ENCODE results near the gene SIKE1. TPM values are rescaled to one million over a fixed set of nuclear protein-coding genes. Genes with fewer than 3 reads are reported as not detected.
"Not testable (repeated sequence)": the region's sequence is repeated elsewhere in the genome, so short reads cannot be mapped to it uniquely, and the experiment has no call there.

SIKE1 gene
- total RNA-seq (2014; rRNA removed; shearing (Covaris generic)), result 48.1 and 54.0 TPM in 2 replicates
- 34.4 and 57.1 TPM in 2 replicates for polyA plus RNA-seq (2015; cell fraction: cytosol; rRNA removed)
- polyA plus RNA-seq (2015; cell fraction: nucleus; rRNA removed), result 35.3 and 39.9 TPM in 2 replicates

- in situ Hi-C loops (cut with HindIII; ENCODE audit: low pct_unique_long_range_greater_than_20kb, low sequenced_read_pairs), result no loop called here
- peak; percentile 95 for DNase-seq (ENCODE audit: low read depth, low spot score)
Observed at GRCh38 chr1:114780344-114781226, at the start of gene SIKE1. SIKE1 (minus strand) TSS chr1:114780685; CDS start chr1:114780607, 78 bp downstream.

- in situ Hi-C loops (cut with HindIII; ENCODE audit: low pct_unique_long_range_greater_than_20kb, low sequenced_read_pairs); DNase-seq (ENCODE audit: low read depth, low spot score): not testable (repeated sequence)
Observed at GRCh38 chr1:114830075-114830474, 49.6 kb upstream of the SIKE1 start.

- DNase-seq (ENCODE audit: low read depth, low spot score), result no peak
- in situ Hi-C loops (cut with HindIII; ENCODE audit: low pct_unique_long_range_greater_than_20kb, low sequenced_read_pairs), result no loop called here
Observed at GRCh38 chr1:114828251-114828650, 47.8 kb upstream of the SIKE1 start.

- in situ Hi-C loops (cut with HindIII; ENCODE audit: low pct_unique_long_range_greater_than_20kb, low sequenced_read_pairs), result no loop called here
- no peak for DNase-seq (ENCODE audit: low read depth, low spot score)
Observed at GRCh38 chr1:114821978-114822377, 41.5 kb upstream of the SIKE1 start.

GRCh38 chr1:114820392-114820791 is 39.9 kb upstream of the SIKE1 start:
- in situ Hi-C loops (cut with HindIII; ENCODE audit: low pct_unique_long_range_greater_than_20kb, low sequenced_read_pairs), result no loop called here
- no peak for DNase-seq (ENCODE audit: low read depth, low spot score)

GRCh38 chr1:114819869-114820268 is 39.4 kb upstream of the SIKE1 start:
- no peak for DNase-seq (ENCODE audit: low read depth, low spot score)
- in situ Hi-C loops (cut with HindIII; ENCODE audit: low pct_unique_long_range_greater_than_20kb, low sequenced_read_pairs), result no loop called here

GRCh38 chr1:114804449-114804848 is 24.0 kb upstream of the SIKE1 start:
- DNase-seq (ENCODE audit: low read depth, low spot score); in situ Hi-C loops (cut with HindIII; ENCODE audit: low pct_unique_long_range_greater_than_20kb, low sequenced_read_pairs): not testable (repeated sequence)

- in situ Hi-C loops (cut with HindIII; ENCODE audit: low pct_unique_long_range_greater_than_20kb, low sequenced_read_pairs), result no loop called here
- DNase-seq (ENCODE audit: low read depth, low spot score), result no peak
Observed at GRCh38 chr1:114803001-114803400, 22.5 kb upstream of the SIKE1 start.

- in situ Hi-C loops (cut with HindIII; ENCODE audit: low pct_unique_long_range_greater_than_20kb, low sequenced_read_pairs), result no loop called here
Observed at GRCh38 chr1:114794038-114794437, 13.6 kb upstream of the SIKE1 start.

GRCh38 chr1:114790581-114790980 is 10.1 kb upstream of the SIKE1 start:
- in situ Hi-C loops (cut with HindIII; ENCODE audit: low pct_unique_long_range_greater_than_20kb, low sequenced_read_pairs); DNase-seq (ENCODE audit: low read depth, low spot score): not testable (repeated sequence)

More at GRCh38 chr1:114794038-114794437, 13.6 kb upstream of the SIKE1 start:
- DNase-seq (ENCODE audit: low read depth, low spot score), result no peak

- in situ Hi-C loops (cut with HindIII; ENCODE audit: low pct_unique_long_range_greater_than_20kb, low sequenced_read_pairs); DNase-seq (ENCODE audit: low read depth, low spot score): not testable (repeated sequence)
Observed at GRCh38 chr1:114786440-114786839, 6.0 kb upstream of the SIKE1 start.

GRCh38 chr1:114782476-114782875 is 2.0 kb upstream of the SIKE1 start:
- in situ Hi-C loops (cut with HindIII; ENCODE audit: low pct_unique_long_range_greater_than_20kb, low sequenced_read_pairs), result no loop called here
- no peak for DNase-seq (ENCODE audit: low read depth, low spot score)

GRCh38 chr1:114779722-114780121 is 763 bp downstream of the SIKE1 start:
- DNase-seq (ENCODE audit: low read depth, low spot score), result no peak
- in situ Hi-C loops (cut with HindIII; ENCODE audit: low pct_unique_long_range_greater_than_20kb, low sequenced_read_pairs), result no loop called here

- in situ Hi-C loops (cut with HindIII; ENCODE audit: low pct_unique_long_range_greater_than_20kb, low sequenced_read_pairs); DNase-seq (ENCODE audit: low read depth, low spot score): not testable (repeated sequence)
Observed at GRCh38 chr1:114776726-114777125, 3.8 kb downstream of the SIKE1 start.

- in situ Hi-C loops (cut with HindIII; ENCODE audit: low pct_unique_long_range_greater_than_20kb, low sequenced_read_pairs), result no loop called here
- no peak for DNase-seq (ENCODE audit: low read depth, low spot score)
Observed at GRCh38 chr1:114771992-114772391, 8.5 kb downstream of the SIKE1 start.

GRCh38 chr1:114770989-114771388 is 9.5 kb downstream of the SIKE1 start:
- in situ Hi-C loops (cut with HindIII; ENCODE audit: low pct_unique_long_range_greater_than_20kb, low sequenced_read_pairs), result no loop called here
- DNase-seq (ENCODE audit: low read depth, low spot score), result no peak

GRCh38 chr1:114764689-114765088 is 15.8 kb downstream of the SIKE1 start:
- DNase-seq (ENCODE audit: low read depth, low spot score), result peak; percentile 23
- in situ Hi-C loops (cut with HindIII; ENCODE audit: low pct_unique_long_range_greater_than_20kb, low sequenced_read_pairs), result no loop called here

GRCh38 chr1:114758256-114758832 is 22.1 kb downstream of the SIKE1 start:
- in situ Hi-C loops (cut with HindIII; ENCODE audit: low pct_unique_long_range_greater_than_20kb, low sequenced_read_pairs), result no loop called here
- DNase-seq (ENCODE audit: low read depth, low spot score), result no peak
